HepG2 (cell line): Measurements from ENCODE around the gene ZDHHC6. TPM values are rescaled to one million over a fixed set of nuclear protein-coding genes. Genes with fewer than 3 reads are reported as not detected.

Experiments used
- ETV6 ChIP-seq: sonication (generic); formaldehyde crosslinking; conservative IDR thresholded peaks from 2 replicates; pipeline ENCODE4 v1.4.0; 2020; ENCODE audit warnings: missing genetic modification reagents
- HINFP ChIP-seq: sonication (generic); formaldehyde crosslinking; IDR thresholded peaks from 2 replicates; pipeline ENCODE4 v1.4.0; 2020; ENCODE audit warnings: low read depth, mild to moderate bottlenecking, missing genetic modification reagents
- KIAA2018 ChIP-seq: sonication (generic); formaldehyde crosslinking; IDR thresholded peaks from 2 replicates; pipeline ENCODE4 v1.5.0; 2020; ENCODE audit warnings: mild to moderate bottlenecking, missing genetic modification reagents, borderline replicate concordance
- MBD4 ChIP-seq: IDR thresholded peaks from 2 replicates; pipeline ENCODE4 v1.6.1; 2012; ENCODE audit warnings: low read length, inconsistent platforms, borderline replicate concordance
- SP1 ChIP-seq, 2 experiments: fragments of 450-650 bp in 1 of 2; sonication (generic) in 1 of 2; formaldehyde crosslinking in 1 of 2; IDR thresholded peaks; 2 replicates each; pipeline versions ENCODE4 v1.4.0 to v1.6.1; 2016 to 2020; ENCODE audit warnings: missing genetic modification reagents in 1 of 2
- TEAD2 ChIP-seq: sonication (generic); formaldehyde crosslinking; IDR thresholded peaks from 2 replicates; pipeline ENCODE4 v1.9.0; 2021; ENCODE audit warnings: missing genetic modification reagents
- THAP9 ChIP-seq: sonication (generic); formaldehyde crosslinking; IDR thresholded peaks from 2 replicates; pipeline ENCODE4; 2020; ENCODE audit warnings: missing genetic modification reagents, mild to moderate bottlenecking, borderline replicate concordance
- ZFP37 ChIP-seq: sonication (generic); formaldehyde crosslinking; IDR thresholded peaks from 2 replicates; pipeline ENCODE4 v1.4.0; 2020; ENCODE audit warnings: missing genetic modification reagents, borderline replicate concordance
- ZMAT3 ChIP-seq: sonication (generic); formaldehyde crosslinking; conservative IDR thresholded peaks from 2 replicates; pipeline ENCODE4 v1.7.0; 2021; ENCODE audit warnings: missing genetic modification reagents
- ZNF513 ChIP-seq: sonication (generic); formaldehyde crosslinking; conservative IDR thresholded peaks from 2 replicates; pipeline ENCODE4 v1.5.0; 2020; ENCODE audit warnings: missing genetic modification reagents
- polyA plus RNA-seq, 8 experiments: library from polyadenylated mRNA; depleted of rRNA in 3 of 8; stranded (reverse) in 7 of 8; unstranded in 1 of 8; fragments of >200 nt; fragmentation: Illumina TruSeq in 4 of 8; extraction: Trizol in 4 of 8; gene quantifications; 2 replicates each; pipeline versions ENCODE4 v1.2.1 to v1.2.3, GENCODE V29; 2011 to 2016; ENCODE audit warnings: low read depth in 4 of 8, missing spikeins in 1 of 8, mixed read lengths in 1 of 8; ENCODE audit not compliant: insufficient read depth in 1 of 8
- total RNA-seq, 5 experiments: library from RNA; depleted of rRNA; stranded (reverse); fragments of >200 nt; fragmentation: Illumina TruSeq; extraction: Trizol; gene quantifications; 2 replicates each; pipeline ENCODE4 v1.2.3, GENCODE V29; 2016; ENCODE audit warnings: low read depth in 1 of 5
- TF ChIP-seq, protein P1 (sequence below): IDR thresholded peaks from 2 replicates; pipeline ENCODE4 v1.6.1; 2016; ENCODE audit warnings: mild to moderate bottlenecking, missing biosample characterization, missing genetic modification reagents
- TF ChIP-seq, protein P2 (sequence below): sonication (generic); formaldehyde crosslinking; IDR thresholded peaks from 2 replicates; pipeline ENCODE4 v1.8.0; 2022; ENCODE audit warnings: missing genetic modification reagents, mild to moderate bottlenecking, moderate library complexity, borderline replicate concordance

ZDHHC6 gene
- total and polyA plus RNA-seq, 2 of the 13 experiments (the other 11 are each of a cell fraction or from before 2014, with no cell fraction given): 20.9 to 49.4 TPM

- no peak for TF ChIP-seq KIAA2018 (CRISPR knock-in tag)
- TF ChIP-seq SP1 (IDR thresholded peaks at IDR 0.05): no peak
- TF ChIP-seq SP1 (CRISPR knock-in tag; IDR thresholded peaks at IDR 0.05): no peak
- TF ChIP-seq ZMAT3 (CRISPR knock-in tag): peak; percentile 39; the same call in 1 of the 2 replicates
- TF ChIP-seq ZNF513 (CRISPR knock-in tag): no peak
- TF ChIP-seq THAP9 (CRISPR knock-in tag): no peak
- TF ChIP-seq ZFP37 (CRISPR knock-in tag): no peak
- 0 out of 2 replicates have a peak, but pooled peaks have one; percentile 40 for TF ChIP-seq HINFP (CRISPR knock-in tag)
- peak; percentile 74; the same call in 1 of the 2 replicates for TF ChIP-seq MBD4
- no peak for TF ChIP-seq ETV6
- TF ChIP-seq TEAD2 (CRISPR knock-in tag): no peak
- TF ChIP-seq, protein P1, sequence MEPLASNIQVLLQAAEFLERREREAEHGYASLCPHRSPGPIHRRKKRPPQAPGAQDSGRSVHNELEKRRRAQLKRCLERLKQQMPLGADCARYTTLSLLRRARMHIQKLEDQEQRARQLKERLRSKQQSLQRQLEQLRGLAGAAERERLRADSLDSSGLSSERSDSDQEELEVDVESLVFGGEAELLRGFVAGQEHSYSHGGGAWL (CRISPR knock-in tag): no peak
- TF ChIP-seq, protein P2, sequence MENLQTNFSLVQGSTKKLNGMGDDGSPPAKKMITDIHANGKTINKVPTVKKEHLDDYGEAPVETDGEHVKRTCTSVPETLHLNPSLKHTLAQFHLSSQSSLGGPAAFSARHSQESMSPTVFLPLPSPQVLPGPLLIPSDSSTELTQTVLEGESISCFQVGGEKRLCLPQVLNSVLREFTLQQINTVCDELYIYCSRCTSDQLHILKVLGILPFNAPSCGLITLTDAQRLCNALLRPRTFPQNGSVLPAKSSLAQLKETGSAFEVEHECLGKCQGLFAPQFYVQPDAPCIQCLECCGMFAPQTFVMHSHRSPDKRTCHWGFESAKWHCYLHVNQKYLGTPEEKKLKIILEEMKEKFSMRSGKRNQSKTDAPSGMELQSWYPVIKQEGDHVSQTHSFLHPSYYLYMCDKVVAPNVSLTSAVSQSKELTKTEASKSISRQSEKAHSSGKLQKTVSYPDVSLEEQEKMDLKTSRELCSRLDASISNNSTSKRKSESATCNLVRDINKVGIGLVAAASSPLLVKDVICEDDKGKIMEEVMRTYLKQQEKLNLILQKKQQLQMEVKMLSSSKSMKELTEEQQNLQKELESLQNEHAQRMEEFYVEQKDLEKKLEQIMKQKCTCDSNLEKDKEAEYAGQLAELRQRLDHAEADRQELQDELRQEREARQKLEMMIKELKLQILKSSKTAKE (CRISPR knock-in tag): peak; percentile 88
Observed at GRCh38 chr10:112394475-112394875, 52.2 kb downstream of the ZDHHC6 start (continued).
